Vagina (tissue), 2 donors: ENCODE data around the gene CXorf38. TPM values are rescaled to one million over a fixed set of nuclear protein-coding genes. Genes with fewer than 3 reads are reported as not detected.

Source experiments
- DNase-seq, 2 donors: peaks; one replicate each; pipeline ENCODE4 v3.0.0-alpha.2; 2017; ENCODE audit errors: extremely low spot score in 2 of 2
- H3K27ac ChIP-seq: fragments of 200-600 bp; sonication (generic); one replicate; pipeline ENCODE4 v1.5.1; 2019
- H3K27me3 ChIP-seq: fragments of 200-600 bp; sonication (generic); one replicate; pipeline ENCODE4 v1.5.1; 2019
- H3K36me3 ChIP-seq, 2 donors: fragments of 200-600 bp; sonication (generic); one replicate each; pipeline ENCODE4 v1.5.1; 2017 to 2019
- H3K4me1 ChIP-seq: fragments of 200-600 bp; sonication (generic); one replicate; pipeline ENCODE4 v1.5.1; 2019
- H3K4me3 ChIP-seq, 2 donors: fragments of 200-600 bp; sonication (generic); 1 replicate in 1 of 2; 2 replicates in 1 of 2; pipeline ENCODE4 v1.5.1; 2016 to 2019
- H3K9me3 ChIP-seq: fragments of 200-600 bp; sonication (generic); one replicate; pipeline ENCODE4 v1.5.1; 2019
- CTCF ChIP-seq, 3 experiments: fragments of 450-650 bp in 2 of 3; fragments of 200-600 bp in 1 of 3; sonication (generic) in 1 of 3; IDR thresholded peaks; one replicate each; pipeline ENCODE4 v1.5.1; 2017 to 2019; ENCODE audit warnings: antibody characterized with exemption in 3 of 3, mild to moderate bottlenecking in 2 of 3, moderate library complexity in 2 of 3
- POLR2A ChIP-seq, 2 donors: fragments of 450-650 bp; IDR thresholded peaks; one replicate each; pipeline ENCODE4 v1.6.1; 2017; ENCODE audit warnings: antibody characterized with exemption in 2 of 2, mild to moderate bottlenecking in 2 of 2, moderate library complexity in 2 of 2
- POLR2AphosphoS5 ChIP-seq, 2 donors: sonication (generic); formaldehyde crosslinking; IDR thresholded peaks; one replicate each; pipeline ENCODE4 v1.9.0; 2017; ENCODE audit warnings: antibody characterized with exemption in 2 of 2, mild to moderate bottlenecking in 2 of 2, low read depth in 1 of 2; ENCODE audit not compliant: insufficient read depth in 1 of 2
- intact Hi-C: fragments of 100-400 bp; cut with DNase I; formaldehyde crosslinking; loops from one replicate; pipeline ENCODE4 v1.15.1; 2023
- total RNA-seq: library from RNA; depleted of rRNA; stranded (reverse); fragments of >200 nt; gene quantifications from one replicate; pipeline ENCODE4 v1.2.3, GENCODE V29; 2016

The CXorf38 gene, protein sequence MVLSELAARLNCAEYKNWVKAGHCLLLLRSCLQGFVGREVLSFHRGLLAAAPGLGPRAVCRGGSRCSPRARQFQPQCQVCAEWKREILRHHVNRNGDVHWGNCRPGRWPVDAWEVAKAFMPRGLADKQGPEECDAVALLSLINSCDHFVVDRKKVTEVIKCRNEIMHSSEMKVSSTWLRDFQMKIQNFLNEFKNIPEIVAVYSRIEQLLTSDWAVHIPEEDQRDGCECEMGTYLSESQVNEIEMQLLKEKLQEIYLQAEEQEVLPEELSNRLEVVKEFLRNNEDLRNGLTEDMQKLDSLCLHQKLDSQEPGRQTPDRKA
- 13.0 TPM for total RNA-seq

GRCh38 chrX:40647307-40648197, at the start of gene CXorf38:
Gene CXorf38, minus strand, starts transcription at chrX:40647561. Its CDS starts 41 bp downstream, at chrX:40647520.
- Histone ChIP-seq H3K27me3 (no peaks in the 10 kb centered on the region), H3K36me3 (no peaks in the 10 kb centered on the region), H3K4me1 (peaks cover 39% of the 10 kb centered on the region), H3K9me3 (no peaks in the 10 kb centered on the region), H3K27ac (peak within 1 kb of the TSS; percentile 80), H3K4me3 (peak within 1 kb of the TSS; percentile 67 to 94)
- intact Hi-C loops: no loop called here
- DNase-seq: peak in 1 of 2 donors; percentile 90
- TF ChIP-seq CTCF (IDR thresholded peaks at IDR 0.05) (no peak), POLR2AphosphoS5 (IDR thresholded peaks at IDR 0.05; ENCODE audit: insufficient read depth in 1 of 2, low read depth in 1 of 2) (peak in 1 of 2 donors; percentile 59), POLR2A (IDR thresholded peaks at IDR 0.05) (peak in 1 of 2 donors; percentile 40)

DNA sequence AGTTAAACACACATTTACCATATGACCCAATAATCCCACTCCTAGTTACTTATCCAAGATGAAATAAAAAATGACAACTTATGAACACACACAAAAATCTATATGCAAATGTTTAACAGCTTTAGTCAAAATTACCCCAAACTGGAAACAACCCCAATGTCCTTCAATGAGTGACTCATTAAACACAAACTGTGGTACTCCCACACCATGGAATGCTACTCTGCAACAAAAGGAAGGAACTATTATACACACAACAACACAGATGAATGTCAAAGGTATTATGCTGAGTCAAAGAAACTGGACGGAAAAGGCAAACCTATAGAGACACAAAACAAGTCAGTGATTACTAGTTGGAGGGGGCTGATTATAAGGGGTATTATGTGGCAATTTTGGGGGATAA, 47.4 kb upstream of the CXorf38 start:
- Histone ChIP-seq H3K36me3 (peaks cover 0 to 5% of the 10 kb centered on the region in 2 donors), H3K4me3 (no peak overlapping the region), H3K4me1 (no peaks in the 10 kb centered on the region), H3K9me3 (no peaks in the 10 kb centered on the region), H3K27ac (no peak overlapping the region), H3K27me3 (no peaks in the 10 kb centered on the region)
- DNase-seq: no peak
- TF ChIP-seq POLR2AphosphoS5 (IDR thresholded peaks at IDR 0.05; ENCODE audit: insufficient read depth in 1 of 2, low read depth in 1 of 2) (no peak), POLR2A (IDR thresholded peaks at IDR 0.05) (no peak), CTCF (IDR thresholded peaks at IDR 0.05) (no peak)
- intact Hi-C loops: no loop called here

DNA sequence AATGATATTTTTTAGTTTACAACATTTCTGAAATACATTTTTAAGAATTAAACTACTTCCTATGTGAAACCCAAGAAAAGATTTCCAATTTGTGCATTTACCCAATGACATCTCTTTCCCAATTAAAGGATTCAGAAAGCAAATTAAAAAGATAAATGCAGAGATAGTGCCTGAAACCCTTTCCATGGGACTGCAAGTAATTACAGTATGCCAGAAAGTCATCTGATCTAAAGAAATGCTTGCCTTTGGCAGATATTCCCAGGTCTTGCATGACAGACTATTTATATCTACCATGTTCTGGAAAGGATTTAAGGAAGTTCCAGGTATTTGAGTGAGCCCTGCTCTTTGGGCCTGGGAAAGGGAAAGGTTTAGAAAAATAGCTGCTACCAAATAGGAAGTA, 41.6 kb upstream of the CXorf38 start:
- intact Hi-C loops: no loop called here
- DNase-seq: no peak
- no peaks in the 10 kb centered on the region for H3K9me3 ChIP-seq
- no peaks in the 10 kb centered on the region for H3K36me3 ChIP-seq
- H3K27me3 ChIP-seq: no peaks in the 10 kb centered on the region
- no peak overlapping the region for H3K4me3 ChIP-seq
- H3K27ac ChIP-seq: no peak overlapping the region
- TF ChIP-seq POLR2A (IDR thresholded peaks at IDR 0.05) (no peak), POLR2AphosphoS5 (IDR thresholded peaks at IDR 0.05; ENCODE audit: insufficient read depth in 1 of 2, low read depth in 1 of 2) (no peak), CTCF (IDR thresholded peaks at IDR 0.05) (no peak)
- H3K4me1 ChIP-seq: no peaks in the 10 kb centered on the region

DNA sequence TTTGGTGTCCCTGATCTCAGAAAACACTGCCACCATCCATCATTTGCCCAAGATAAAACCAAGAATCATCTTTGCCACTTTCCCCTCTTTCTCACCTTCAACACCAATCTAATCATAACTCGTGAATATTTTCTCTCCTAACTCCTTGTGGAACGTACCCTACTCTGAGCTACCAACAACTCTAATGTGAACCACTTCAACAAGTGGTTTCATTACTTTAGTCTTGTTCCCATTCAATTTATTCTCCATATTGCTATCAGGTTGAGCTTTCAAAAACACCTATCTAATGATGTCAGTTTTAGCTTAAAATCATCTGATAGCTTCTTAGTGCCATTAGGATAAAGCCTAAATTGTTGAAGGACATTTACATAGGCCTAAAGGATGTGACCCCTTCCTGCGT, 39.8 kb upstream of the CXorf38 start:
- H3K36me3 ChIP-seq: no peaks in the 10 kb centered on the region
- no peak overlapping the region for H3K4me3 ChIP-seq

More for the DNA sequence above, 39.8 kb upstream of the CXorf38 start:
- Histone ChIP-seq H3K27ac (no peak overlapping the region), H3K9me3 (no peaks in the 10 kb centered on the region), H3K4me1 (no peaks in the 10 kb centered on the region), H3K27me3 (no peaks in the 10 kb centered on the region)
- TF ChIP-seq POLR2A (IDR thresholded peaks at IDR 0.05) (no peak), CTCF (IDR thresholded peaks at IDR 0.05) (no peak), POLR2AphosphoS5 (IDR thresholded peaks at IDR 0.05; ENCODE audit: insufficient read depth in 1 of 2, low read depth in 1 of 2) (no peak)
- intact Hi-C loops: no loop called here
- no peak for DNase-seq
